GM12878 (cell line): ENCODE data around the gene IMMP2L. TPM values are rescaled to one million over a fixed set of nuclear protein-coding genes. Genes with fewer than 3 reads are reported as not detected.

Source experiments
- ATAC-seq: fragments of 200-7000 bp; cut with Tn5 transposase; 3 replicates; pipeline ENCODE4 v1.9.1; 2020; ENCODE audit warnings: mild to moderate bottlenecking, moderate library complexity
- BruUV-seq: library from RNA; stranded (reverse); fragments of 400-500 nt; replicated peaks from 2 replicates; lab custom pipeline; 2021; lab: Mats Ljungman, UMichigan
- CTCF ChIA-PET: fragments of 300-600 bp; sonication (Branson Sonifier 250); formaldehyde crosslinking; extraction: SDS; loops from one replicate; lab custom pipeline; 2021; ENCODE audit warnings: inconsistent platforms; lab: Yijun Ruan, JAX
- POLR2A ChIA-PET: fragments of 350-600 bp; formaldehyde crosslinking; extraction: SDS; loops from one replicate; lab custom pipeline; 2021; ENCODE audit warnings: inconsistent platforms; lab: Charles Lee
- RAD21 ChIA-PET: fragments of 300-600 bp; sonication (Branson Sonifier 250); formaldehyde crosslinking; loops from one replicate; lab custom pipeline; 2023; ENCODE audit warnings: antibody characterized with exemption; ENCODE audit not compliant: unreplicated experiment; lab: Charles Lee
- SMC1A ChIA-PET: fragments of 300-600 bp; sonication (Branson Sonifier 250); formaldehyde crosslinking; loops from one replicate; lab custom pipeline; 2023; ENCODE audit not compliant: unreplicated experiment, uncharacterized antibody; lab: Charles Lee
- DNase-seq: peaks from one replicate; pipeline ENCODE4 v3.0.0-alpha.2; 2011; ENCODE audit warnings: low read depth, low spot score
- FAIRE-seq: peaks from 3 replicates; lab custom pipeline; 2011; peaks lifted over from hg19 to GRCh38; lab: Jason Lieb, UNC
- H2AFZ ChIP-seq: 2 replicates; pipeline ENCODE4 v1.6.0; 2011; ENCODE audit warnings: low read depth, low read length, control low read depth; ENCODE audit not compliant: control insufficient read depth
- H3K27ac ChIP-seq: 2 replicates; pipeline ENCODE4 v1.5.1; 2011; ENCODE audit warnings: control low read depth; ENCODE audit not compliant: control insufficient read depth, insufficient read depth
- H3K27me3 ChIP-seq, 2 experiments: replicated peaks in 1 of 2; 2 replicates each; pipeline versions ENCODE4 v1.6.0 to v1.6.1; 2011; ENCODE audit warnings: low read length in 1 of 2; ENCODE audit not compliant: control insufficient read depth in 2 of 2, insufficient read depth in 2 of 2
- H3K36me3 ChIP-seq, 2 experiments: 2 replicates each; pipeline ENCODE4 v1.5.1; 2011; ENCODE audit warnings: low read length in 1 of 2; ENCODE audit not compliant: control insufficient read depth in 2 of 2, insufficient read depth in 2 of 2
- H3K4me1 ChIP-seq: 2 replicates; pipeline ENCODE4 v1.6.1; 2011; ENCODE audit warnings: mild to moderate bottlenecking, low read length, moderate library complexity, mixed read lengths; ENCODE audit not compliant: control insufficient read depth, insufficient read depth
- H3K4me2 ChIP-seq: 2 replicates; pipeline ENCODE4 v1.6.0; 2011; ENCODE audit warnings: control low read depth; ENCODE audit not compliant: control insufficient read depth, insufficient read depth
- H3K4me3 ChIP-seq: fragments of 200-600 bp; sonication (generic); 2 replicates; pipeline ENCODE4 v1.5.1; 2016
- H3K79me2 ChIP-seq: 2 replicates; pipeline ENCODE4 v1.6.0; 2011; ENCODE audit warnings: low read length; ENCODE audit not compliant: control insufficient read depth, insufficient read depth
- H3K9ac ChIP-seq: 2 replicates; pipeline ENCODE4 v1.8.0; 2011; ENCODE audit warnings: low read length, control low read depth, mixed read lengths; ENCODE audit not compliant: control insufficient read depth, insufficient read depth
- H3K9me3 ChIP-seq: replicated peaks from 3 replicates; pipeline ENCODE4 v1.5.1; 2011; ENCODE audit warnings: mild to moderate bottlenecking, low read length; ENCODE audit not compliant: control insufficient read depth, insufficient read depth
- H4K20me1 ChIP-seq: 2 replicates; pipeline ENCODE4 v1.6.0; 2011; ENCODE audit not compliant: control insufficient read depth, insufficient read depth
- BHLHE40 ChIP-seq, 2 experiments: fragments of 450-650 bp in 1 of 2; IDR thresholded peaks; 2 replicates each; pipeline ENCODE4 v1.6.1; 2011 to 2017; ENCODE audit warnings: low read depth in 2 of 2, borderline replicate concordance in 1 of 2, improper control_type of control experiment in 1 of 2, low read length in 1 of 2, mild to moderate bottlenecking in 1 of 2
- CBX3 ChIP-seq: fragments of 200-600 bp; sonication (generic); IDR thresholded peaks from 2 replicates; pipeline ENCODE4 v1.6.1; 2016; ENCODE audit warnings: low read depth, borderline replicate concordance
- CEBPB ChIP-seq, 2 experiments: fragments of 150-350 bp in 1 of 2; IDR thresholded peaks; 2 replicates each; pipeline ENCODE4 v1.6.1; 2012 to 2014; ENCODE audit warnings: low read depth in 2 of 2, low read length in 2 of 2, borderline replicate concordance in 1 of 2, inconsistent platforms in 1 of 2
- ESRRA ChIP-seq: IDR thresholded peaks from 2 replicates; pipeline ENCODE4 v1.6.1; 2012; ENCODE audit warnings: mild to moderate bottlenecking, low read length, improper control_type of control experiment
- IRF4 ChIP-seq: IDR thresholded peaks from 2 replicates; pipeline ENCODE4 v1.6.1; 2011; ENCODE audit warnings: low read depth, low read length
- JUNB ChIP-seq: IDR thresholded peaks from 2 replicates; pipeline ENCODE4 v1.6.1; 2016; ENCODE audit warnings: antibody characterized with exemption, mild to moderate bottlenecking
- MEF2A ChIP-seq: IDR thresholded peaks from 2 replicates; pipeline ENCODE4 v1.6.1; 2011; ENCODE audit warnings: low read depth, mild to moderate bottlenecking, low read length, moderate library complexity; ENCODE audit not compliant: insufficient read depth
- MTA2 ChIP-seq: fragments of 450-650 bp; IDR thresholded peaks from 2 replicates; pipeline ENCODE4 v1.6.1; 2016; ENCODE audit warnings: low read depth, mild to moderate bottlenecking, moderate library complexity
- ZZZ3 ChIP-seq: IDR thresholded peaks from 2 replicates; pipeline ENCODE4 v1.6.1; 2011; ENCODE audit warnings: low read depth; ENCODE audit not compliant: control insufficient read depth, insufficient read length
- WGBS: methylation state at CpG from one replicate; pipeline ENCODE4 v1.1.6; 2016; ENCODE audit warnings: low lambda C conversion rate; ENCODE audit not compliant: insufficient replicate concordance, insufficient coverage; ENCODE audit errors: missing lambda C conversion rate; 5-methylcytosine and 5-hydroxymethylcytosine counted together
- in situ Hi-C: fragments of 300-500 bp; cut with MboI; formaldehyde crosslinking; loops from 9 replicates; pipeline ENCODE4 v1.14.3; 2018; ENCODE audit warnings: mixed read lengths
- intact Hi-C: fragments of 100-400 bp; cut with micrococcal nuclease; formaldehyde crosslinking; loops from one replicate; pipeline ENCODE4 v1.14.2; 2022; ENCODE audit not compliant: unreplicated experiment
- polyA plus RNA-seq, 11 experiments: library from polyadenylated mRNA; depleted of rRNA in 4 of 11; unstranded in 6 of 11; stranded (reverse) in 5 of 11; fragments of >200 nt; fragmentation: Nextera tagmentation in 4 of 11; fragmentation: Illumina TruSeq in 1 of 11; extraction: Ambion mirVana in 4 of 11; extraction: Trizol in 1 of 11; gene quantifications; 1 replicate in 1 of 11; 2 replicates in 10 of 11; pipeline versions ENCODE4 v1.2.1 to v1.2.3, GENCODE V29; 2011 to 2016; ENCODE audit warnings: inconsistent platforms in 2 of 11, missing spikeins in 2 of 11, low read depth in 1 of 11
- total RNA-seq, 4 experiments: library from RNA; depleted of rRNA in 3 of 4; stranded (reverse); fragments of >200 nt in 3 of 4; fragmentation: Illumina TruSeq in 1 of 4; extraction: Trizol in 1 of 4; gene quantifications; 2 replicates each; pipeline versions ENCODE4 v1.2.1 to v1.2.3, GENCODE V29; 2013 to 2021
- TF ChIP-seq, protein P1 (sequence below): IDR thresholded peaks from 2 replicates; pipeline ENCODE4 v1.6.1; 2012; ENCODE audit warnings: low read depth, low read length, improper control_type of control experiment

Gene IMMP2L
- total and polyA plus RNA-seq, 10 of the 15 experiments (the other 5 are each of a cell fraction or from before 2014, with no cell fraction given) = 12.6 to 46.3 (median 19.6) TPM

DNA sequence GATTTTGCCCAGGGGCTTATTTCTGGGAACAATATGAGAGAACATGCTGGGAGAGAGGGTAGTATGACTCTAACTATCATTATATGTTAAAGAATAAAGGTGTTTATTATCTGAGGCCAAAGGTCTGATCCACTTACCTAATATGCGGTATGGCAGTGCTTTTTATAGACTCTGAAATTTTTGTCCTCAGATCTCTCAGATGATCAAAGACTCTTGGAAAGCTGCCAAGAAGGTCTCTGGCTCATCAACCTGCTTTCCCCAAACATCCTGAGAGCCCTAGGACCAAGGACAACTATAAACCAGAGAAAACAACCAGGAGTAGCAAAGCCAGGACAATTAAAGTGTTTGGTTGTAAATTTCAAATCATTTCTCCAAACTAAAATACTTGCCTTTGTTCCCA lies 727.1 kb downstream of the IMMP2L start (continued):
- no peak for TF ChIP-seq BHLHE40 (IDR thresholded peaks at IDR 0.05; ENCODE audit: borderline replicate concordance in 1 of 2, low read depth in 2 of 2, low read length in 1 of 2)
- TF ChIP-seq CEBPB (IDR thresholded peaks at IDR 0.05; ENCODE audit: borderline replicate concordance in 1 of 2, low read depth in 2 of 2, low read length in 2 of 2) = no peak
- TF ChIP-seq, protein P1, sequence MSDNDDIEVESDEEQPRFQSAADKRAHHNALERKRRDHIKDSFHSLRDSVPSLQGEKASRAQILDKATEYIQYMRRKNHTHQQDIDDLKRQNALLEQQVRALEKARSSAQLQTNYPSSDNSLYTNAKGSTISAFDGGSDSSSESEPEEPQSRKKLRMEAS = no peak
- no peak for TF ChIP-seq CBX3
- no peak for TF ChIP-seq MTA2
- TF ChIP-seq ZZZ3 = no peak
- no peak for TF ChIP-seq ESRRA

DNA sequence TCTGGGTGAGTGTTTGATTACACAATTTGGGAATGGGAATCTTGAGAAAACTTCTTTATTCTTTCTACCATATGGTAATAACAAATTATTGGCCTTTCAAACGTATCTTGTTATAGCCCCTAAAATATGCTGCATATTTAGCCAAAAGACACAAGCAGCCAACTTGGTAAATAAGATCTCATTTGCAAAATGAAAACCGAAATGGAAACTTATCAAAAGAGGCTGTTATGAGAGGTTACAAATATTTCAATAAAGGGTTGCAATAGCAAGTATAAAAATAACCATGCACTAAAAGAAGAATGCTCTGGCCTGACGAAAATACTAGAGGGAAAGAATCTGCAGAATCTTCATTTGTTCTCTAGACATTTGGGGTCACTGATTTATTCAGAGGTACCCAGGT lies 730.9 kb downstream of the IMMP2L start:
- in situ Hi-C loops (no loop called here), intact Hi-C loops (no loop called here)
- ChIA-PET CTCF (interaction anchor here (0.6 kb wide), 1 partner anchor 12 kb away, joined by 3 read pairs; no protein-coding TSS in a partner anchor), RAD21 (interaction anchor here (0.6 kb wide), 1 partner anchor 29 kb away, joined by 3 read pairs; no protein-coding TSS in a partner anchor), SMC1A (no interaction called here)
- Histone ChIP-seq H3K79me2 (no peaks in the 10 kb centered on the region), H3K9ac (no peak overlapping the region)
- ATAC-seq = no peak
- peak; percentile 7 for FAIRE-seq
- TF ChIP-seq MEF2A (no peak), IRF4 (no peak), JUNB (no peak)
- TF ChIP-seq, all 136 proteins: peak for 0
- Histone ChIP-seq H3K4me1 (no peaks in the 10 kb centered on the region), H4K20me1 (no peaks in the 10 kb centered on the region), H3K27ac (no peak overlapping the region), H3K4me3 (no peak overlapping the region), H3K27me3 (no peaks in the 10 kb centered on the region), H3K36me3 (no peaks in the 10 kb centered on the region), H3K4me2 (no peak overlapping the region), H3K9me3 (no peaks in the 10 kb centered on the region), H2AFZ (no peak overlapping the region)
- no TSS peak for BruUV-seq
- DNase-seq = no peak
- POLR2A ChIA-PET = no interaction called here
- 8% methylated on average over 3 of the region's 3 CpGs for WGBS
